ENCODE data around the gene PAX8. TPM values are rescaled to one million over a fixed set of nuclear protein-coding genes. Genes with fewer than 3 reads are reported as not detected.

PAX8 gene
- total RNA-seq, 1 donor from 2014 or later: 1.6 TPM

DNA sequence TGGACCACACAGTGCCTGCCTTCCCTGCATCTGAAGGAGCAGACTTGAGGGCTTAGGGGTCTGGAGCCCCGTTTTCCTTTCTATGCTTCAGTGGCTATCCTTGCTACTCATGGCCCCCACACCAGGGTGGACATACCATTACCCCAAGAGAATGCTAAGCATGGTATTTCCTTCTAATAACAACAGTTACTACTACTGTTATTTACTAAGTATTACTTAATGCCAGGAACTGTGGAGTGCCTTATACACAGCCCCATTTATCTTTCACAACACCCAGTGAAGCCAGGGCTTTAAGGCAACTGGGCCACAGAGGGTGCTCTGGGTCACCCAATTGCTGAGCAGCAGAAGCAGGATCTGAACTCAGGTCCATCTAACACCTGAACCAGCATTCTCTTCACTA lies 5.8 kb upstream of the PAX8 start:
- no peak overlapping the region for H3K4me3 ChIP-seq
- peaks cover 19% of the 10 kb centered on the region for H3K4me1 ChIP-seq
- intact Hi-C loops (cut with DNase I): no loop called here
- H3K36me3 ChIP-seq: no peaks in the 10 kb centered on the region
- H3K27me3 ChIP-seq: no peaks in the 10 kb centered on the region
- H3K27ac ChIP-seq: peak overlapping the region; percentile 63
- no peak for DNase-seq
- no peaks in the 10 kb centered on the region for H3K9me3 ChIP-seq
- TF ChIP-seq, protein P1, sequence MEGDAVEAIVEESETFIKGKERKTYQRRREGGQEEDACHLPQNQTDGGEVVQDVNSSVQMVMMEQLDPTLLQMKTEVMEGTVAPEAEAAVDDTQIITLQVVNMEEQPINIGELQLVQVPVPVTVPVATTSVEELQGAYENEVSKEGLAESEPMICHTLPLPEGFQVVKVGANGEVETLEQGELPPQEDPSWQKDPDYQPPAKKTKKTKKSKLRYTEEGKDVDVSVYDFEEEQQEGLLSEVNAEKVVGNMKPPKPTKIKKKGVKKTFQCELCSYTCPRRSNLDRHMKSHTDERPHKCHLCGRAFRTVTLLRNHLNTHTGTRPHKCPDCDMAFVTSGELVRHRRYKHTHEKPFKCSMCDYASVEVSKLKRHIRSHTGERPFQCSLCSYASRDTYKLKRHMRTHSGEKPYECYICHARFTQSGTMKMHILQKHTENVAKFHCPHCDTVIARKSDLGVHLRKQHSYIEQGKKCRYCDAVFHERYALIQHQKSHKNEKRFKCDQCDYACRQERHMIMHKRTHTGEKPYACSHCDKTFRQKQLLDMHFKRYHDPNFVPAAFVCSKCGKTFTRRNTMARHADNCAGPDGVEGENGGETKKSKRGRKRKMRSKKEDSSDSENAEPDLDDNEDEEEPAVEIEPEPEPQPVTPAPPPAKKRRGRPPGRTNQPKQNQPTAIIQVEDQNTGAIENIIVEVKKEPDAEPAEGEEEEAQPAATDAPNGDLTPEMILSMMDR (IDR thresholded peaks at IDR 0.05): no peak
- ATAC-seq: no peak

DNA sequence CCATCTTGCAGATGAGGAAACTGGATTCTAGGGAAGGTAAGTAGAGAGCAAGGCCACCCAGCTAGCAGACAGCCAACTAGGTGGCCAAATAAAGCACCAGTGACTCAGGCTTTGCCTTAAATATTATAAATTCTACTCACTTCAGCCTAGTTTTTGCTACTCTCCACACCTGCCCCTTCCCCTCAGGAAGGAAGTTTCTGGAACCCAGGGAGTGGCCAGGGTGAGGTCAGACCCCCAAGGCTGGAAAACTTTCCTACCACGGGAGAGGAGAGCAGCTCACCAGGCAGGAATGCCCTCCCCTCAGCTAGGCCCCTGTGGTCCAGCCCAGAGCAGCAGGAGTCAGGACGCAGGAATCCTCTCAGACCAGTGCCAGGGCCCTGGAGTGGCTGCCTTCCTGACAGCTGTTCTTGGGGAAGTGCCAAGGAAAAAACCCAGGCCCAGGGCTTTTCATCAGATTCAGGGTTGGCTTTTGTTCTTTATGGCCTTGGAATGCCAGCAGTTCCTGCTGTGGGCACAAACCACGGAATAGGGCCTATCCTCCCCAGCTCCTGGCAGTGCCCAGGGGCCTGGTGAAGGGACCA lies 5.1 kb upstream of the PAX8 start:
- intact Hi-C loops (cut with DNase I): no loop called here
- ATAC-seq (peak; percentile 84), DNase-seq (peak; percentile 82)
- Histone ChIP-seq H3K4me1 (peaks cover 19% of the 10 kb centered on the region), H3K4me3 (no peak overlapping the region), H3K27me3 (peaks cover under 1% of the 10 kb centered on the region), H3K9me3 (no peaks in the 10 kb centered on the region), H3K27ac (peak overlapping the region; percentile 63), H3K36me3 (no peaks in the 10 kb centered on the region)
- TF ChIP-seq, protein P1 (IDR thresholded peaks at IDR 0.05): no peak

DNA sequence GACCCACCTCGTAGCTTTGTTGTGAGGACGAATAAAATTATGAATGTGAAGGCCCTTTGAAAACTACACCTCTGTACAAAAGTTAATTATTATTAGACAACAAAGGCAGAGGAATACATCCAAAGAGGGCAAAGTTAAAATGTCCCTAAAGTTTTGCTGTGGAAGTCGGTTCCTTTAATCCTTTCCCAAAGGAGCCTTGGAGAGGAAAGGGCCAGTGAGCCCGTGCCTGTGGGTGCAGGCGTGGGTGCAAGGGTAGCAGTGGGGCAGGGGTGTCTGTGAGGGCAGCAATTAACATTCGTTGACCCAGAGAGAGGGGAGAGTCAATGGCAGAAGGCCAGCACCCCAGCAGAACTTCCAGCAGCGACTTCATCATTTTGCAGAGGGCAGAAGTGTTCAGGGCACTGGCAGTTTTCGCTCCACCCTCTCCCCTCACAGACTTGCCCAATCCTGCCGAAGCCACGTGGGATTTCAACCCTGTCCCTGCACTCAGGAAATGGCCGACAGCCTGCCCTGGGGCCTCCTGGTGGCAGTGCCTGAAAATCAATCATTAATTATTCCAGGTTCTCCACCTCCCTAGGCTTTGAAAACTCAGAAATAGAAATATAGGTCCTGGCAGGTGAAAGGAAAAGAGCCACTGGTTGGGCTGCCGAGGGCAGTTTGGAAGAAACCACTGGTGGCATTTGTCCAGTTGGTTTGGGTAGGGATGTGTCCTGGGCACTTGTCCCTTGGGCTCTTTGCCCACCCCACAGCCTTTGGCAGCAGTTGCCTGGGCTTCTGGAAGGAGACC lies 4.2 kb upstream of the PAX8 start:
- H3K36me3 ChIP-seq: no peaks in the 10 kb centered on the region
- intact Hi-C loops (cut with DNase I): no loop called here
- peak; percentile 84 for ATAC-seq
- no peak overlapping the region for H3K4me3 ChIP-seq
- peak overlapping the region; percentile 63 for H3K27ac ChIP-seq
- peaks cover 19% of the 10 kb centered on the region for H3K4me1 ChIP-seq
- H3K27me3 ChIP-seq: peaks cover 9% of the 10 kb centered on the region
- DNase-seq: peak; percentile 88
- TF ChIP-seq, protein P1 (IDR thresholded peaks at IDR 0.05): peak; percentile 32
- no peaks in the 10 kb centered on the region for H3K9me3 ChIP-seq

DNA sequence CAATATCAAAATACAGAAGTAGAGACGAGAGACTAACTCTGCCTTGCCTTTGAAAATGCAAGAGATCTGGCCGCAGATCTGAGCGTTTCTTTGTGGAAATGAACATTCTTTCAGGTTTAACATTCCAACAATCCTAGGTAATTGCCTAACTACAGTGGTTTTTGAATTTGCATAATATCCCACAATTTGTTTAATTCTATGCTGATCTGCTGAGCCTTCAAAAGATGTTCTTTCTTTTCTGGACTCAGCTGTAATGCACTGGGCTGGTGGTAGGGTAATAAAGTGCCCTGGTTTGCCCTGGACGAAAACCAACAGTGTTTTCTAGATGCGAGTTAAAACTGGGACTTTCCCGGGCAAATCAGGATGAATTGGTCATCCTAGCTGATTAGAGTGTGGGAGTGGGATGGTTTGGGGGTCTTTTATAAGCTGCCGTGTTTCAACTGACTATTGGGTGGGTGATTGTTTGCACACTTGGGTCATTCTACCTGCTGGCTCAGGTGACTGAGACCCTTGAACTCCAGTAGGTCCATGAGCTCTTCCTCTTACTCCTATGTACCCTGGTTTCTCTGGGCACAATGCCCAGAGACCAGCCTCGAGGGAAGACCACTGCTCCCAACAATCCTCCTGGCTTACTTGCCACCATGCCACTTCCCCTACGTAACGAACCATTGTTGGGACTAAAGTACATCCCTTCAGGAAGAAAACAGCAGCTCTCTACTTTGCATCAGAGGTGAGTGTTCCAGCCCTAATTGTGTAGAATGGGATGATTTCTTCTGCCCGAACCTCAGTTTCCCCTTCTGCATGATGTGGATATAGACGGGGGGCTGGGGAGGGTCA lies 3.4 kb upstream of the PAX8 start:
- ATAC-seq: no peak
- Histone ChIP-seq H3K4me1 (peaks cover 22% of the 10 kb centered on the region), H3K9me3 (no peaks in the 10 kb centered on the region), H3K36me3 (no peaks in the 10 kb centered on the region), H3K27me3 (peaks cover 17% of the 10 kb centered on the region), H3K27ac (no peak overlapping the region), H3K4me3 (no peak overlapping the region)
- TF ChIP-seq, protein P1 (IDR thresholded peaks at IDR 0.05): no peak
- intact Hi-C loops (cut with DNase I): no loop called here
- no peak for DNase-seq

DNA sequence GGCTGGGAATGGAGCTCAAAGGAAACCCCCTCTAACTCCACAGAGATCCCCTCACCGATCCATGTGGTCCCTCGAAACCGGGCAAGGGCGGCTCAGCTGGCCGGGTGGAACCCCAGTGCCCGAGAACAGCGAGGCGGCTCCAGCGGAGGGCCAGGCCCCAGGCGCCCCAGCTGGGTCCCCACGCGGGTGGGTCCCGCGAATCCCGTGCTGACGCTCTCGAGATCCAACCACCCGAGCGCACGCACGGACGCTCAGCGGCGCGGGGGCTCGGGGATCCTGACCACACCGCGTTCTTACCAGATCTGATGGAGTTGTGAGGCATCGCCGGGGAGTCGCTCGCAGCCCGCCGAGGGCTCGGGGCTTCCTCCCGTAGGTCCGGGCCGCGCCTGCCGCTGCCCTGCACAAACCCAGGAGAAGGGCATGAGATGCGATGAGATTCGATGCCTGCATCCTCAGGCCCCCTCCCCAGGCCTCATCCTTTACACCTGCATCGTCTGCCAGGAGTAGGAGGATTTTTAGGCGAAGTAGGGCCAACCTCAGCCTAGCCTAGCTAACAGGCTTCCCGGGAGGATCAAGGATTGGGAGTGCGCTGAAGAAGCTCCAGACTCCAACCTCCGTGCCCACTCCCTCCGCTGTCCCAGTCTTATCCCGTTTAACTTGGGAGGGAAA lies 514 bp downstream of the PAX8 start:
- DNase-seq: no peak
- Histone ChIP-seq H3K36me3 (no peaks in the 10 kb centered on the region), H3K9me3 (no peaks in the 10 kb centered on the region), H3K27ac (no peak overlapping the region), H3K4me3 (no peak overlapping the region), H3K4me1 (peaks cover 12% of the 10 kb centered on the region), H3K27me3 (peaks cover 55% of the 10 kb centered on the region)
- ATAC-seq: no peak
- TF ChIP-seq, protein P1 (IDR thresholded peaks at IDR 0.05): no peak
- intact Hi-C loops (cut with DNase I): no loop called here

All from upper lobe of right lung (tissue), 1 donor.